ENCODE measurements around the gene PRAC2. TPM values are rescaled to one million over a fixed set of nuclear protein-coding genes. Genes with fewer than 3 reads are reported as not detected.
A peak's percentile ranks its signal among the peaks of the same experiment; 100 is the strongest.

Gene PRAC2
- polyA plus RNA-seq, 12 donors: not detected

- no peak for DNase-seq
Measured at GRCh38 chr17:48719642-48720265, 3.2 kb upstream of the PRAC2 start.

GRCh38 chr17:48720266-48721008 lies 2.5 kb upstream of the PRAC2 start:
- no peak for DNase-seq

GRCh38 chr17:48721009-48721402 lies 2.0 kb upstream of the PRAC2 start:
- DNase-seq: no peak

GRCh38 chr17:48722201-48722907 lies 631 bp upstream of the PRAC2 start, which contains the start of gene PRAC1:
TSS of gene PRAC1 (minus strand) at chr17:48722518. CDS start at chr17:48722392, 126 bp downstream.
- DNase-seq: no peak

- no peak for DNase-seq
Measured at GRCh38 chr17:48723423-48724250, 652 bp downstream of the PRAC2 start.

GRCh38 chr17:48724251-48725003 lies 1.4 kb downstream of the PRAC2 start:
- DNase-seq: peak; percentile 72

- DNase-seq: no peak
Measured at GRCh38 chr17:48725004-48725287, 2.0 kb downstream of the PRAC2 start.

- DNase-seq: no peak
Measured at GRCh38 chr17:48725288-48726064, 2.5 kb downstream of the PRAC2 start.

GRCh38 chr17:48726114-48726915 lies 3.3 kb downstream of the PRAC2 start:
- DNase-seq: no peak

- no peak for DNase-seq
Measured at GRCh38 chr17:48726916-48727286, 3.9 kb downstream of the PRAC2 start.

GRCh38 chr17:48727415-48728175 lies 4.6 kb downstream of the PRAC2 start:
- no peak for DNase-seq

- no peak for DNase-seq
Measured at GRCh38 chr17:48728232-48729231, 5.5 kb downstream of the PRAC2 start, which contains the start of gene HOXB13. TSS of gene HOXB13 (minus strand) at chr17:48728750. CDS start at chr17:48728593, 157 bp downstream.

GRCh38 chr17:48729335-48730239 lies 6.6 kb downstream of the PRAC2 start:
- no peak for DNase-seq

- DNase-seq: no peak
Measured at GRCh38 chr17:48730240-48730550, 7.2 kb downstream of the PRAC2 start.

- no peak for DNase-seq
Measured at GRCh38 chr17:48731355-48731754, 8.4 kb downstream of the PRAC2 start.
